Measurements from ENCODE around the gene POLR2A. TPM values are rescaled to one million over a fixed set of nuclear protein-coding genes. Genes with fewer than 3 reads are reported as not detected.

Gene POLR2A
- total RNA-seq, 1 experiment from 2014 or later: 72.1 TPM

- Mint-ChIP-seq H3K4me1 (ENCODE audit: low read depth, unreplicated experiment) (peaks cover 10% of the 10 kb centered on the region), H3K36me3 (ENCODE audit: insufficient read depth, unreplicated experiment) (peaks cover 5% of the 10 kb centered on the region), H3K4me3 (ENCODE audit: unreplicated experiment) (no peak within 1 kb of the TSS), H3K27ac (ENCODE audit: unreplicated experiment) (no peak within 1 kb of the TSS), H3K27me3 (ENCODE audit: insufficient read depth, unreplicated experiment) (no peaks in the 10 kb centered on the region), H3K9me3 (ENCODE audit: unreplicated experiment) (no peaks in the 10 kb centered on the region)
- intact Hi-C loops (cut with micrococcal nuclease; ENCODE audit: unreplicated experiment): no loop called here
- Histone ChIP-seq H3K9me3 (no peaks in the 10 kb centered on the region), H3K4me1 (peaks cover 4% of the 10 kb centered on the region; the same call in 1 of the 2 replicates), H3K4me3 (ENCODE audit: low read depth, low read length) (no peak within 1 kb of the TSS), H3K27me3 (replicated peaks; ENCODE audit: control insufficient read depth, insufficient read depth, low read length) (no peaks in the 10 kb centered on the region), H3K36me3 (ENCODE audit: control insufficient read depth, insufficient read depth, low read length) (no peaks in the 10 kb centered on the region)
- DNase-seq: no peak
- ChIA-PET CTCF (no interaction called here), POLR2A (interaction anchor here (0.6 kb wide), 1 partner anchor 13 kb away, joined by 3 read pairs; no protein-coding TSS in a partner anchor)
- TF ChIP-seq CTCF (IDR thresholded peaks at IDR 0.05; ENCODE audit: insufficient read depth in 1 of 2, low read depth in 1 of 2, low read length in 1 of 2, severe bottlenecking in 1 of 2, unreplicated experiment in 1 of 2): no peak
- BruUV-seq (replicated peaks): no TSS peak
Measured at GRCh38 chr17:7548585-7549400, 64.6 kb downstream of the POLR2A start, which contains the start of gene TNFSF12. TSS of gene TNFSF12 (plus strand) at chr17:7549058. CDS start at chr17:7549154, 96 bp downstream.

Other genes starting within 250 kb of the POLR2A start
- gene DVL2, start 249.8 kb upstream of the POLR2A start, total RNA-seq (2022): 38.3 and 41.3 TPM in 2 replicates
- 20.5 and 20.6 TPM in 2 replicates for gene PHF23, start 244.9 kb upstream of the POLR2A start, total RNA-seq (2022)
- gene GABARAP, start 241.9 kb upstream of the POLR2A start, total RNA-seq (2022): 129 and 140 TPM in 2 replicates
- gene CTDNEP1, start 232.6 kb upstream of the POLR2A start, total RNA-seq (2022): 68.6 and 71.1 TPM in 2 replicates
- 43.2 and 43.3 TPM in 2 replicates for gene ELP5, start 232.2 kb upstream of the POLR2A start, total RNA-seq (2022)
- 111 and 115 TPM in 2 replicates for gene CLDN7, start 221.9 kb upstream of the POLR2A start, total RNA-seq (2022)
- gene SLC2A4, start 202.6 kb upstream of the POLR2A start, total RNA-seq (2022): 0.35 and 0.88 TPM in 2 replicates
- 21.1 and 27.6 TPM in 2 replicates for gene YBX2, start 189.7 kb upstream of the POLR2A start, total RNA-seq (2022)
- 345 and 388 TPM in 2 replicates for gene EIF5A, start 176.7 kb upstream of the POLR2A start, total RNA-seq (2022)
- gene GPS2, start 169.0 kb upstream of the POLR2A start, total RNA-seq (2022): 36.0 and 39.2 TPM in 2 replicates
- gene NEURL4, start 155.0 kb upstream of the POLR2A start, total RNA-seq (2022): 29.5 and 31.1 TPM in 2 replicates
- gene ACAP1, start 147.8 kb upstream of the POLR2A start, total RNA-seq (2022): 1.6 TPM in 1 of 2 replicates, not detected in the other
- gene KCTD11, start 132.2 kb upstream of the POLR2A start, total RNA-seq (2022): 5.1 and 5.4 TPM in 2 replicates
- not detected in 2 replicates for gene TMEM95, start 129.2 kb upstream of the POLR2A start, total RNA-seq (2022)
- gene TNK1, start 103.3 kb upstream of the POLR2A start, total RNA-seq (2022): 6.1 and 6.4 TPM in 2 replicates
- gene PLSCR3, start 89.8 kb upstream of the POLR2A start, total RNA-seq (2022): 12.7 and 14.5 TPM in 2 replicates
- 40.2 and 41.3 TPM in 2 replicates for gene TMEM256, start 80.3 kb upstream of the POLR2A start, total RNA-seq (2022)
- gene NLGN2, start 76.5 kb upstream of the POLR2A start, total RNA-seq (2022): 12.6 and 16.1 TPM in 2 replicates
- gene SPEM1, start 64.0 kb upstream of the POLR2A start, total RNA-seq (2022): 0.52 TPM in 1 of 2 replicates, not detected in the other
- not detected in 2 replicates for gene SPEM2, start 58.8 kb upstream of the POLR2A start, total RNA-seq (2022)
- not detected in 2 replicates for gene SPEM3, start 55.5 kb upstream of the POLR2A start, total RNA-seq (2022)
- 2.9 and 3.7 TPM in 2 replicates for gene TMEM102, start 48.9 kb upstream of the POLR2A start, total RNA-seq (2022)
- 0.91 and 1.3 TPM in 2 replicates for gene FGF11, start 44.9 kb upstream of the POLR2A start, total RNA-seq (2022)
- 1.7 and 2.6 TPM in 2 replicates for gene CHRNB1, start 39.3 kb upstream of the POLR2A start, total RNA-seq (2022)
- gene ZBTB4, start 4.7 kb upstream of the POLR2A start, total RNA-seq (2022): 15.5 and 16.5 TPM in 2 replicates
- not detected in 2 replicates for gene SLC35G6, start 2.9 kb upstream of the POLR2A start, total RNA-seq (2022)
- gene TNFSF12, start 64.7 kb downstream of the POLR2A start, total RNA-seq (2022): not detected in 2 replicates
- gene TNFSF13, start 74.4 kb downstream of the POLR2A start, total RNA-seq (2022): 0.20 TPM in 1 of 2 replicates, not detected in the other
- 29.2 and 30.2 TPM in 2 replicates for gene SENP3, start 77.6 kb downstream of the POLR2A start, total RNA-seq (2022)
- gene CD68, start 95.3 kb downstream of the POLR2A start, total RNA-seq (2022): 1.1 and 1.6 TPM in 2 replicates
- 44.2 and 49.7 TPM in 2 replicates for gene MPDU1, start 99.5 kb downstream of the POLR2A start, total RNA-seq (2022)
- gene SOX15, start 105.7 kb downstream of the POLR2A start, total RNA-seq (2022): 0.53 TPM in 1 of 2 replicates, not detected in the other
- gene FXR2, start 130.5 kb downstream of the POLR2A start, total RNA-seq (2022): 20.5 and 25.3 TPM in 2 replicates
- 33.0 TPM in 2 replicates for gene SAT2, start 143.5 kb downstream of the POLR2A start, total RNA-seq (2022)
- 0.93 and 1.2 TPM in 2 replicates for gene SHBG, start 145.8 kb downstream of the POLR2A start, total RNA-seq (2022)
- gene ATP1B2, start 166.6 kb downstream of the POLR2A start, total RNA-seq (2022): 0.11 and 0.14 TPM in 2 replicates
- gene TP53, start 203.1 kb downstream of the POLR2A start, total RNA-seq (2022): 9.2 and 11.1 TPM in 2 replicates
- 13.6 and 15.2 TPM in 2 replicates for gene WRAP53, start 204.1 kb downstream of the POLR2A start, total RNA-seq (2022)
- 4.1 and 5.1 TPM in 2 replicates for gene EFNB3, start 220.8 kb downstream of the POLR2A start, total RNA-seq (2022)
- 1.9 and 2.8 TPM in 2 replicates for gene DNAH2, start 233.4 kb downstream of the POLR2A start, total RNA-seq (2022)